Measurements from ENCODE around the gene ARFRP1.

ARFRP1 gene, protein sequence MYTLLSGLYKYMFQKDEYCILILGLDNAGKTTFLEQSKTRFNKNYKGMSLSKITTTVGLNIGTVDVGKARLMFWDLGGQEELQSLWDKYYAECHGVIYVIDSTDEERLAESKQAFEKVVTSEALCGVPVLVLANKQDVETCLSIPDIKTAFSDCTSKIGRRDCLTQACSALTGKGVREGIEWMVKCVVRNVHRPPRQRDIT
- total RNA-seq: 15.2 to 56.4 (median 29.4) reads per million in 18 experiments

DNA sequence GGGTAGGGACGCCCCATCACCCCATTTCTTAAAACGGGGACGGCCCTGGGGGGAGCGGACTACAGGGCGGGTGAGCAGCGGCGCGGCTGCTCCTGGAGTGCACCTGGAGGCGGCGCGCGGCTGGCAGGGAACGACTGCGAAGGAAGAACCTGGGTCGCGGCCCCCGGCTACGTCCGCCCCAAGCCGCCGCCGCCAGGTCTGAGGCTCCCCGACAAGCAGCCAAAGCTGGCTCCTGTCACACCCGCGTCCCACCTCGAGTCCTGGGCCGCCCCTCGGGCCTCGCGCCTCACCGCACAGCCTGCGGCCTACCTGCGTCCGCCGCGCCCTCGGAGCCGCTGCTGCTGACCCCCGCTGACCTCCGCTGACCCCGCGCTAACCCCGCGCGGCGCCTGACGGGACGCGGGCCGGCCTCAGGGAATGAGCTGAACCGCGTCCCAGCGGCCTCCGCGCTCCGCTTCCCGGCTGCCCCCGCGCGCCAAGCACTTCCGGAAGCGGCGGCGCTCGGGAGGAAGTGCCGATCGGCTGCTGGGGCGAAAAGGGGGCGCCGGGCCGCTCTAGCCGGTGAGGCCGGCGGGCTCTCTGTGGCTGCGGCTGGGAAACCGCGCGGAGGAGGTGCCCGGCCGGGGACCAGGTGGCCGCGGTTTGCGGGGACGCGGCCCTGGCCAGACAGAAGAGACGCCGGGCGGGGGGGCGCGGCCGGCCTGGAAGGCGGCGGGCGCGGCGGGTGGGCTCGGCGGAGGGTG is at the start of gene ARFRP1, which contains the start of gene ZGPAT:
Gene ARFRP1 (minus strand): TSS at position 419 of the 743 bp plus-strand sequence. CDS start 885 bp downstream, outside the sequence.
Gene ZGPAT (plus strand): TSS at position 482 of the 743 bp plus-strand sequence. CDS start 542 bp downstream, outside the sequence.
- DNase-seq: peak; percentile 89 to 94

DNA sequence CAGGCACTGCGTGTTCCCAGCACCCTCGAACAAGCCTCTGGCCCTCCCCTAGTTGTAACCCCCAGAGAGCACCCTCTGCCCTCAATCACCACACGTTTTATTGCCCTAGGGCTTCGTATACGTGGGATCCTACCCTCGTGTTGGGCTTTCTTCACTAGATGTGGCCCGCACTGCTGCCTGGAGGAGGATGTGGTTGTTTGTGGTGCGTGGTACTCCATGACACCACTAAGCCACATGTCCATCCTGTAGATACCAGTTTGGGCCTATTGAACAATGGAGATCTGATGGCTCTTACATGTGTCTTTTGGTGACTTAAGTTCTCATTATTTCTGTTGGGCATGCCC is 48.8 kb upstream of the ARFRP1 start:
- DNase-seq: no peak

DNA sequence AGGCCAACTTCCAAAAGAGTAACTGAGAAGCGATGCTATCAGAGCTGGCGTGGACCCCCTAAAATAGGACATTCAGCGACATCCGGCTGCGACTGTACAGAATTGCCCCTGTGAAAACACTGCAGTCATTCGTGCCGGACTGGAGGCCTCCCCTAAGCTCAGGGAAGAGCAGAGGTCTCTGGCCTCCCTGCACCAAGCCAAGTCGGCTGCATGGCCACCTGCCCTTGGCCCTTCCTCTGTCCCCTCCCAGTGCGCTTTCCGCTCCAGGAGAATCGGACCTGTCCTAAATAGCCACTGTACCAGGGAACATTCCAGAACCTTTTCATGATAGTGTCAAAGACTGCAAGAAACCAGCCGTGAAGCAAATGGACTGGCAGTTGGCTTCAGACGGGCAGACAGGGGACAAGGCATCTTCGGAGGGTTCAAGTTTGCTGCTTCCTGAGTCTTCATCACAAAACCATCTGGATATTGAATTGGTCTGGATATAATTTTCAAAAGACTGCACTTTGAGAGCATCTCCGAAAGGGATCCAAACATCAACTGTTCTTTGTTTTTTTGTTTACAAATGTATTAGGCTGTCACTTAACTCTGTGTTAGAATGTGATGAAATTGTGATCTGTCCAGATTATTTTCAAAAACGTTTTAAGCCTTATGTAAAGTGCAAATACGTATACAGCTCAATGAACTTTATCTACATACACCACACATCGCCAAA is 48.3 kb upstream of the ARFRP1 start:
- DNase-seq: no peak

DNA sequence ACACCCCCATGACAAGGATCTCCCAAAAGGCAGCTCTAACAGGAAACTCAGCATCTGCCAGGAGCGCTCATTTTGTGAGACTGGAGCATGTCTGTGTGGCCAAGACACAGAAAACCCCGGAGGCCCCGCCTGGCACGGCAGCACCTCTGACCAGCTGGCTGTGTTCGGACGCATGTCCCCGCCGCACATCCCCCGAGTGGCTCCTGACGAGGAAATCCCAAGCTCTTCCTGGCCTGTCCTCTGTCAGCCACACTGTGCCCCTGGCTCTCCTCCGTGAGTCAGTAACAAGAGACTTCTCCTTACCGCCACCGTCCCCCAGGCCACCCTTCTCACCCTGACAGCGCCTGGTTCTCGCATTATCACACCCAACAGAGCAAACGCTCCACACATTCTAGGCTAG is 46.2 kb upstream of the ARFRP1 start:
- no peak for DNase-seq

DNA sequence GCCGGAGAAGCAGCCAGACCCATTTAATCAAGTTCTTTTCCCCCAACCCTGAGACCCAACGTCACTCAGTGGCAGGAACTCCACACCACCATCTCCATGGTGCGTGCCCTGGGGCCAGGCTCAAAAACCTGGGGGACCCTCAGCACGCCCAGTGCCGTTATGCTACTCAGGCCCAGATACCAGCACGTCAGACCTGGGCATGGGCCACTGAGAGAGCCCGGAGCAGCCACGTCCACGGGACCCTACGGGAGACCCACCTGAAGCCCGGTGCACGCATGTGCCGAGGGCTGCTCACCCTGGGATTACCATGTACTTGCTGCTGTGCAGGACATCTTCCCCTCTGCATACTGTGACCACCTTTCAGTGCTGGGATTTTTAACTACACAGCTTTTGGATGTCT is 45.6 kb upstream of the ARFRP1 start:
- no peak for DNase-seq

DNA sequence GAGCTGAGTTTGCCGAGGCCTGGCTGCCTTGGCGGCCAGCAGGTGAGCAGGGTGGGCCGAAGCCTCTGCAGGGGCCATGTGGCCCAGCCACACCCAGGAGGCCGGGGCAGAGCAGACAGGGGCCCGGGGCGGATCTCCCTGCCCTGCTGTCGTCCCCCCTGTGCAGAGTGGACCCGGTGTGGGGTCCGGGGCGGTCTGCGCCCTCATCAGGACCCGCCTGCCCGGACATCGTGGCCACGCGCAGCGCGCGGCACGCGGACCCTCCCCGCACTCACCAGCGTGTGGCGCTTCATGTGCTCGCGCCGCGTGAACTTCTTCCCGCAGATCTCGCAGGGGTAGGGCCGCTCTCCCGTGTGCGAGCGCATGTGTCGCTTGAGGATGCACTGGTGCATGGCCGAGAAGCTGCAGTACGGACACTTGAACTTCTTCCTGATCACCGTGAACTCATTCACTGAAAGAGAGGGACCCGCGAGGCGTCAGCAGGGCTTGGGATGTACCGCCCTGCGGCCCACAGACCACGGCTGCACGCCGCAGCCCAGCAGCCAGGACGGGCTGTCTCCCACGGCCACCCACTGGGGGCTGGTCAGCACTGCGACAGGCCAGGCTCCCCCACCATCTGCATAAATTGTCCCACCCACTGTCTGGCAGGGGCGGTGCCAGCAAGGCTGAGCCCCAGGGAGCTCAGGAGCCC is 44.8 kb upstream of the ARFRP1 start:
- DNase-seq: no peak

DNA sequence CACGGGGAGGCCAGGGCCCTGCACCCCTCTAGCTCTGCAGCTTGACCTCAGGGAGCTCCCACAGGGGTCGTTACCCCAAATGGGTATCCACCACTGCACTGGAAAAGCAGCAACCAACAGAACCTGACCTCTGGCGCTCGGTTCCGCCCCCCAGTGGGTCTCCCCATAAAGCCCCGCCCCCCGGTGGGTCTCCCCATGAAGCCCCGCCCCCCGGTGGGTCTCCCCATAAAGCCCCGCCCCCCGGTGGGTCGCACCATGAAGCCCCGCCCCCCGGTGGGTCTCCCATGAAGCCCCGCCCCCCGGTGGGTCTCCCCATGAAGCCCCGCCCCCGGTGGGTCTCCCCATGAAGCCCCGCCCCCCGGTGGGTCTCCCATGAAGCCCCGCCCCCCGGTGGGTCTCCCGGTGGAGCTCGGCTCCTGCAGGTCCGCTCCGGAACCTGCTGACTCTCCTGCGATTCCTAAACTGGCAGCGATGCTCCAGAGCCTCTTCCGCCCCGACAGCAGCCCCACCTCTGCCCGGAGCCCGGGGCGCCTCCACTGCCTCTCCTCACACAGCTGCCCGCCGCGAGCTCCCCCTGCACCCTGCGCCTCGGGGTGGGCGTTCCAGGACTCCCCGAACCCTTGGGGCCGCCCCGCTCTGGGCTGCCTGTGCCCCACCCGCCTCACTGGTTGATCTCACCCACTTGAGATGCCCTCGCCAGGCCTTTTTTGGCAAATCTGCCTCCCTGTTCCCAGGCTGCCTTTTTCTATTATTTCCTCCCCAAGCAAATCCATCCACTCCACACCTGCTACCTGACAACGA is 43.9 kb upstream of the ARFRP1 start:
- no peak for DNase-seq

DNA sequence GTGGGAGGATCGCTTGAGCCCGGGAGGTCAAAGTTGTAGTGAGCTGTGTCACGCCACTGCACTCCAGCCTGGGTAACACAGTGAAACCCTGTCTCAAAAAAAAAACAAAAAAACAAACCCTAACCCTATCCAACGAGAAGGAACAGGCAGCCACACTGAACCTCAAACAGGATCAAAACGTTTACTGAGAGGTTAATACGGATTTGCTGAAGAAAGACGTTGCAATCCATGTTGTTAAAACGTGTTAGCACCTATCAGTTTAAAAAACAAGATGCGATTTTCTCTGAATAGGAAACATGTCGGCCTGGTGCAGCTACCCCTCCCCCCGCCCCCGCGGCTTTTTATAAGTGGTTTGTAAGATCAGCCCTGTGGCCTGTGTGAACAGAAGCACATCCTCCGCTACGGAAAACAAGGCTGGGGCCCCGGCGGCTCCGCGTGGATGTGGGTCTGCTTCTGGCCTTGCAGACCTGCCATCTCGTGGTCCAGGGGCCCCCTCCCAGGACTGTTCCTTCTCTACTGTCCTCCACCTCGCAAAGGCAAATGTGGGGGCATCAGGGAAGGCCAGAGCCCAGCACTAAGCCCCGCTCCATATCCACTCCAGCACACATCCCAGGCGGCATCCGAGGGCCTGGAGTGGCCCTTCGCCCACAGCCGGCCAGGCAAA is 43.2 kb upstream of the ARFRP1 start:
- no peak for DNase-seq

DNA sequence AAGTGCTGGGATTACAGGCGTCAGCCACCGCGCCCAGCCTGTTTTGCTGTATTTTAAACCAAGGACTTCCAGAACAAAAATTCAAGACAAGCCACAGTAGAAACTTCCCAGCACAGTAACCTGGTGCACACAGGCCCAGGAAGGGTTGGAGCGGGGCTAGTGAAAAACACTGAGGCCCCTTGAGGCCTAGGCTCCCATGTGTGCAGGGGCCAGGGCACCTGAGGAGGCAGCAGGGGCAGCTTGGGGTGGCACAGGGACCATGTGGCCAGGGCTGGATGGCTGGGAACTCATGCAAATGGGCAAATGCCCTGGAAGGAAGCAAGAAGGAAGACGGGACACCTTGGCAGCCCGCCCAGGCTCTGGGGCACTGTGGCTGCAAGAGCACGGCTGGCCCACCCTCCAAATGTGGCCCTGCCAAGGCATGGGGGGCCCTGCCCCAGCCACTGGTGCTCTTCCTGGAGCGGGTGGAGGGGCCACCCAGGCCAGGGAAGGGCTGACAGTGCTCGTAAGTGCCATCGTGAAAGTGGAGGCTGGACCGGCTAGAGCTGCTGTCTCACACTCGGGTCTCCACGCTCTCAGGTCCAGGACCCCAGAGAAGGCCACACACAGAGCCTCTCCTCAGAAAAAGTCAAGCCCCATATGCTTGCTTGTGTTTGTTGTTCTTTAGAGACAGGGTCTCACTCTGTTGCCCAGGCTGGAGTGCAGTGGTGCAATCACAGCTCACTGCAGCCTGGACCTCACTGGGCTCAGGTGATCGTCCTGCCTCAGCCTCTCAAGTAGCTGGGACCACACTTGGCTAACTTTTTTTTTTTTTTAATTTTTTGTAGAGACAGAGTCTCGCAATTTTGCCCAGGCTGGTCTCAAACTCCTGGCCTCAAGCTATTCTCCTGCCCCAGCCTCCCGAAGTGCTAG is 42.1 kb upstream of the ARFRP1 start:
- no peak for DNase-seq

DNA sequence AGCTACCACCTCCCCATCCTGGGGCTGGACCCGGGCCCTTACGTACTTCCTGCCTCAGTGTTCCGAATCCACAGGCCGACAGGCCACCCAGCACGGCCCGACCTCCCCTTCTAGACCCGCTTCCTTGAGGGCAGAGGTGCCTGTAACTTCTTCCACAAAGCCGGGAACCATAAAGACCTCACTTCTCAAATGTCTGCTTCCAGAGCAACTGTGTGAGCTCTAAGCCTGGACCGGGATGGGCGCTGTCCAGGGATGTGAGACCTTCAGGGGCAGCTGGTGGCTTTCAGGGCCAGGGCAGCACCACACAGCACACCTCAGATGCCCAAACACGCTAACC is 41.1 kb upstream of the ARFRP1 start:
- no peak for DNase-seq

DNA sequence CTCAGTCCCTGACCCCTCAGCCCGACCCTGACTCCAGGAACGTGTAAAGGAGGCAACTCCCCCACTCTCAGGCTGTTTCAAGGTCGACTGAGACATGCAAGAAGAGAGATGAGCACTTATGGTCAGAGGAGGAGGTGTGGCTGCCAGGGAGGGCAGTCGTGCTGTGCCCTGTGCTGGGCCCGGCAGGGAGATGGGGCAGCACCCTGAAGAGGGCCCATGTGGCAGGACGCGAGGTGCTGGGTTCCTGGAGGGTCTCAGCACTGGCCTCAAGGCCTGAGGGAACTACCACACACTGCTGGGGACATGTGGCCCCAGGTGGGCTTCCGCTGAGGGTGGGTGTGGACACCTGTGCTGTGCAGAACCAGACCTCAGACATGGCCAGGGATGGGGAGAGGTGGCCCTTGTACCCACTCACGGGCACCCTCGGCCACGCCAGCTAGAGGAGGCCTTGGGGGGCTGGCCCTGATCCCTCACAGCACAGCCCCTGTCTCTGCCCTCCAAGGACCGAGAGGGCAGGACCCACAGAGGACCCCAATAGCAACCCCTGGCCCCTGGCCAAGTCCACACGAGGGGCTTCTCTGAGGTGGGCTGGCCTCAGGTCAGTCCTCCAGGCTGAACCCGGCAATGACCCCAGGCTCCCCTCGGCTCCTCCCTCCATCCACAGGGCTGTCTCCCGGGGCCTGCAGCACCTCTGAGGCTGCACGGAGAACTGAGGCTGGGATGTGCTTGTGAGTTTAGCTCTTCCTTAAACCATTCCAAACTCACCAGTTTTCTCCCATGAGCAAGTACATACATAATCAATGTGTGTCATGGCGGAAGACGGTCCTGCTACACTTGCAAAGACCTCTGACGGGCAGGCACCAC is 40.5 kb upstream of the ARFRP1 start:
- DNase-seq: no peak

DNA sequence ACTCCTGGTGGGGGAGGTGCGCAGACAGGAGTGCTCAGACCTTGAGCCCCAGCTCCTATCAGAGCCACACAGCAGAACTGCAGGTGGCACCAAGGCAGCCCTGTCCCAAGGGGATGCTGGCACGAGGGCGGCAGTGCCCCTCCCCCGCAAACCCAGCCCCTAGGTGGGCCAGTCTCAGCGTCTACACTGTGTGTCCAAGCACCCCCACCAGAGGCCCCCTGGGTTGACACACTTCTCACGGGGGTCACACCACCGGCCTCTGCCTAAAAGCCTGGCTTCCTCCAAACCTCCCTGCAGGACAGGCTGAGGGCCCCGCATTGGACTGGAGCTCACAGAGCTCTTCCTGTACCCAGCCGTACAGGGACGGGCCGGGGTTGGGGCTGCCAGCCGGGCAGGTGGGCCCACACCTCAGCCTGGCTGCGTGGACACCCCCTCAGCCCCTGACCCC is 39.9 kb upstream of the ARFRP1 start:
- no peak for DNase-seq

DNA sequence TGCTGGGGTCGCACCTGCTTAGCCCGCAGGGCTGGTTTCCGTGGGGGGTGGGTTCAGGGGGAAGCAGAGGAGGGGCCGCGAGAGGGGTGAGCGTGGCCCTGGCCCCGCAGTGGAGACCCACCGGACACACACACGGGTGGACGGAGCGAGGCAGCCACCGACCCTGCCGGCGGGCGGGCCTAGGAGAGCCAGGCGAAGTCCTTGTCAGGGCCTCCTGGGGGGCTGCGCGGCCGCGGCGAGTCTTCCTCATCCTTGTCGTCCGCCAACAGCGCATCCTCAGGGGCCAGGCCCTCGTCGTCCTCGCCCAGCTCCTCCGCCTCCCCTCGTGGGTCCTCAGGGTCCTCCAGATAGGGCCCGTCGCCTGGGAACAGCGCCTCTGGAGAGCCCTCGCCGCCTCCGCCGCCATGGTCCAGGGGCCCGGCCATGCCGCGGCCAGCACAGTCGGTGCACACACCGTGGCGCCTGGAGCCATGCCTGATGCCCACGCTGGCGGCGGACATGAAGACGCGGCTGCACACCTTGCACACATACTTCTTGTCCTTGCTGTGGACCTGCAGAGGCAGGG is 39.1 kb upstream of the ARFRP1 start:
- DNase-seq: no peak

DNA sequence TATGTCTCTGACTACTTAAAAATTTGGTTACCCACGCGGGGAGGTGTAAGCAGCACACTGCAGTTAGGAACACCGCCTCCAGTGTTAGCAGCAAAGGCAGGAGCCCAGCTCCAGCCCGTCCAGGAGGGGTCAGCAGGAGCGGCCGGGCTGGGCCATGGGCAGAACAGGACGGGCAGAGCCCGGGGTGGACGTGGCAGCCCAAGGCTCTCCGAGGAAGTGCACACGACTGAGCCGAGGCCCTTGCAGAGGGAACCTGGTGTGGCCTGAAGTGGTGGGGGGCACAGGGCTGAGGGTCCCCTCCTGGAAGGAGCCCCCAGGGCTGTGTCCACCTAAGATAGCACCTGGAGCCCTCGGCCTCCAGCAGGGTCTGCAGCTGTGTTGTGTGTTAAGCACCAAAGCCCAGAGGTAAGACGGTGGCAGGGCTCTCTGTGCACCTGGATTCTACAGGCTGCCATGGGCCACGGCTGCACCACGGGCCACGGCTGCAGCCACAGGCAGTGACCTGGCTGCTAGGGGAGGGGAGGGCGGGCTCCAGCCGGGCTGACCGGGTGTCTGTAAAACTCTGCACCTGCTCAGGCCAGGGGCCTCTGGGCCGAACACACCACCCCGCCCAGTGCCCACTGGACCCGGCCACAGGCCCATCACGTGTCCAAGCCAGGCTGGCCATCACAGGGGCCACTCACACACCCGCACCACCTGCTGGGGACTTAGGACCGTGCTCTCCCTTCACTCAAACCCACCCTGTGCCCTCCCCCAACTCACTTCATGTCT is 38.4 kb upstream of the ARFRP1 start:
- DNase-seq: no peak

DNA sequence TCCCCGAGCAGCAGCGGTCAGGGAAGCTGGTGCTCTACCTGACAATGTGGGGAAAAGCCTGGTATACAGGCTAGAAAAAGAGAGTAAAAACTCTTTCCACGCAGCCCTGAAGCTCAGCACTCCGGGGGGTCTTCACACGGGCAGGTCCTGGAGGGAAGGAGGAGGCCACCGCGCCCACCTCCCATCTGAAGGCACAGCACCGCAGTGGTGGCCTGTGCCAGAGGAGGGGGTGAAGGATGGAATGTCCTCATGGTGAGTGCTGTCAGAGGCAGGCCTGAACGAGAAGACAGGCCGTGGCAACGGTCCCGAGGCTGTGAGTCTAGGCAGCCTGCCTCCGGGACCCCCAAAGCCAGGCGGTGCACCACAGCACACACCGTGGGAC is 37.6 kb upstream of the ARFRP1 start:
- no peak for DNase-seq

DNA sequence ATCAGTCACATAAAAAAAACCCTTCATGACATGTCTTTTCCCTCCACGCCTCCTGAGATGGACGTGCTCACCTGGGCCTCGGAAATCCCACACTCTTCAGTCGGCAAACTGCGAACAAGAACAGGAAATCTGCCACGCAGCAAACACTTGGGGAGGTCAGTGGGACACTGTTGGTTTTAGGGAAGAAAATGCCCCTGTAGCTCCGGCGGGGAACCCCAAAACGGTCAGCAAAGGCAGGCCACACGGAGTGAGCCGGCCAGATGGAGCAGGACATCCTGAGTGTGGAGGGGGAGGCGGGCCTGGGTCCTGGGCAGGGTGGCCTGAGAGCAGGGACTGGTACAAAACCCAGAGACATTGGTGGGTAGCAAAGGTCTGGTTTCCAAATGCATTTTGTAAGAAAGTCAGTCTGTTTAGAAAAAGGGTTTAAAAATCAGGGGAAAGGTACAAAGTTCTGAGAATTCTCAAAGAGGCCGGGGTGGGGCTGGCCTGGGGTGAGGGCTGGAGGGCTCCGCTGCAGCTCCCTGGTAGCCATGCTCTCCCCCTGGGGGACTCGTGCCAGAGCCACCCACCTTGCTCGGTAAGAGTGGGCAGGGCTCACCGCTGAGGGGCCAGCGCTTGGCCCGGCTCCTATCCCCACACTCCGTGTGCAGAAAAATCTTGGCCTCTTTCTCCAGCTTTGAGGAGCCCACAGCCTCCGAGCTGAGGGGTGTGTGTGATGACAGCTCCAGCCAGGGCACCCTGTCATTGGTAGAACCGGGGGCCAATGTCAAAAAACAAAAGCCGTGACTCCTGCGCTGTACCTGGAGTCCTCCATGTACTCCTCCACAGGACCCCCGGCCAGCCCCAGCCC is 37.0 kb upstream of the ARFRP1 start:
- no peak for DNase-seq

DNA sequence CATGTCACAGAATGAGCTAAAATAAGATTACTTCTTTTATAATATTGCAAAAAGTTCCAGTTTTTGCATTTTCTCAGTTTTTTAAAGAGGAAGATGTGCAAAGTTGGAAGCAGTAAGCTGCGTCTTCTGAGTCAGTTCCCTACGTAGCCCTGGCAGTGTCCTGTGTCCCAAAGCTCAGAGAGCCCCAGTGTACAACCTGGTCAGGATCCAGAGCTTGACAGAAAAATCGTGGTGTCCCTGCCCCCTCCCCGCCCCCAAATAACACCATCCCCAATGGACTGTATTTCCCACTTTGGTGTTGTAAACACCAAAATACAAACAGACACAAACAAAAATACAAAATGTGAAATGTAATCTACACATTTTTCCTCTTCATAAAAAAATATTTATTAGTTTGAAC is 36.4 kb upstream of the ARFRP1 start:
- no peak for DNase-seq
